Measurements from ENCODE around the gene TPH2. TPM values are rescaled to one million over a fixed set of nuclear protein-coding genes. Genes with fewer than 3 reads are reported as not detected.

The TPH2 gene
- total RNA-seq, 1 donor from 2014 or later = not detected

- no peaks in the 10 kb centered on the region for H3K27me3 ChIP-seq (ENCODE audit: control insufficient read depth, insufficient read depth, low read length)
- DNase-seq (ENCODE audit: low read depth) (no peak), FAIRE-seq (no peak)
- no peaks in the 10 kb centered on the region for H3K36me3 ChIP-seq (ENCODE audit: control insufficient read depth, insufficient read depth, low read length)
- TF ChIP-seq CTCF (IDR thresholded peaks at IDR 0.05; ENCODE audit: insufficient read depth, low read length, severe bottlenecking) = no peak
- H3K4me3 ChIP-seq (ENCODE audit: low read depth, low read length) = no peak overlapping the region
Observed at GRCh38 chr12:72010356-72010755, 71.7 kb downstream of the TPH2 start.

GRCh38 chr12:72011374-72011773, 72.7 kb downstream of the TPH2 start:
- Histone ChIP-seq H3K27me3 (ENCODE audit: control insufficient read depth, insufficient read depth, low read length) (no peaks in the 10 kb centered on the region), H3K36me3 (ENCODE audit: control insufficient read depth, insufficient read depth, low read length) (no peaks in the 10 kb centered on the region), H3K4me3 (ENCODE audit: low read depth, low read length) (no peak overlapping the region)
- FAIRE-seq (no peak), DNase-seq (ENCODE audit: low read depth) (no peak)
- no peak for TF ChIP-seq CTCF (IDR thresholded peaks at IDR 0.05; ENCODE audit: insufficient read depth, low read length, severe bottlenecking)

- H3K27me3 ChIP-seq (ENCODE audit: control insufficient read depth, insufficient read depth, low read length) = no peaks in the 10 kb centered on the region
- H3K4me3 ChIP-seq (ENCODE audit: low read depth, low read length) = no peak overlapping the region
- no peak for TF ChIP-seq CTCF (IDR thresholded peaks at IDR 0.05; ENCODE audit: insufficient read depth, low read length, severe bottlenecking)
- FAIRE-seq (no peak), DNase-seq (ENCODE audit: low read depth) (no peak)
- no peaks in the 10 kb centered on the region for H3K36me3 ChIP-seq (ENCODE audit: control insufficient read depth, insufficient read depth, low read length)
Observed at GRCh38 chr12:72012874-72013273, 74.2 kb downstream of the TPH2 start.

- no peak overlapping the region for H3K4me3 ChIP-seq (ENCODE audit: low read depth, low read length)
- no peaks in the 10 kb centered on the region for H3K27me3 ChIP-seq (ENCODE audit: control insufficient read depth, insufficient read depth, low read length)
- H3K36me3 ChIP-seq (ENCODE audit: control insufficient read depth, insufficient read depth, low read length) = no peaks in the 10 kb centered on the region
- no peak for FAIRE-seq
- TF ChIP-seq CTCF (IDR thresholded peaks at IDR 0.05; ENCODE audit: insufficient read depth, low read length, severe bottlenecking) = no peak
- no peak for DNase-seq (ENCODE audit: low read depth)
Observed at GRCh38 chr12:72015895-72016294, 77.2 kb downstream of the TPH2 start.

GRCh38 chr12:72017054-72017651, 78.5 kb downstream of the TPH2 start:
- H3K36me3 ChIP-seq (ENCODE audit: control insufficient read depth, insufficient read depth, low read length) = no peaks in the 10 kb centered on the region
- H3K27me3 ChIP-seq (ENCODE audit: control insufficient read depth, insufficient read depth, low read length) = no peaks in the 10 kb centered on the region
- DNase-seq (ENCODE audit: low read depth) = peak; percentile 72
- H3K4me3 ChIP-seq (ENCODE audit: low read depth, low read length) = no peak overlapping the region
- FAIRE-seq = no peak
- peak; percentile 86 for TF ChIP-seq CTCF (IDR thresholded peaks at IDR 0.05; ENCODE audit: insufficient read depth, low read length, severe bottlenecking)

GRCh38 chr12:72018036-72018435, 79.4 kb downstream of the TPH2 start:
- H3K4me3 ChIP-seq (ENCODE audit: low read depth, low read length) = no peak overlapping the region
- no peaks in the 10 kb centered on the region for H3K27me3 ChIP-seq (ENCODE audit: control insufficient read depth, insufficient read depth, low read length)
- no peak for FAIRE-seq
- TF ChIP-seq CTCF (IDR thresholded peaks at IDR 0.05; ENCODE audit: insufficient read depth, low read length, severe bottlenecking) = no peak
- no peak for DNase-seq (ENCODE audit: low read depth)
- no peaks in the 10 kb centered on the region for H3K36me3 ChIP-seq (ENCODE audit: control insufficient read depth, insufficient read depth, low read length)
